IMR-90 (cell line): ENCODE data around the gene MSI2. TPM values are rescaled to one million over a fixed set of nuclear protein-coding genes. Genes with fewer than 3 reads are reported as not detected.

Source experiments
- ATAC-seq: fragments of 200-7000 bp; cut with Tn5 transposase; 2 replicates; pipeline ENCODE4 v1.9.1; 2020; ENCODE audit warnings: low read depth, mild to moderate bottlenecking, moderate library complexity
- BruUV-seq: library from RNA; stranded (reverse); fragments of 400-500 nt; replicated peaks from 2 replicates; lab custom pipeline; 2021; lab: Mats Ljungman, UMichigan
- CTCF ChIA-PET: fragments of 300-600 bp; formaldehyde crosslinking; extraction: SDS; loops from one replicate; lab custom pipeline; 2021; ENCODE audit warnings: antibody characterized with exemption; lab: Yijun Ruan, JAX
- POLR2A ChIA-PET: fragments of 300-600 bp; sonication (Branson Sonifier 250); formaldehyde crosslinking; loops from one replicate; lab custom pipeline; 2022; ENCODE audit warnings: antibody characterized with exemption; ENCODE audit not compliant: unreplicated experiment; lab: Charles Lee
- DNase-seq: peaks from one replicate; pipeline ENCODE4 v3.0.0; 2013
- H2AFZ ChIP-seq: replicated peaks from 2 replicates; pipeline ENCODE3; 2013; ENCODE audit warnings: low read length, mild to moderate bottlenecking; ENCODE audit not compliant: poor library complexity
- H2AK5ac ChIP-seq: 2 replicates; pipeline ENCODE4 v1.6.1; 2013; ENCODE audit warnings: low read depth, low read length, inconsistent platforms
- H2AK9ac ChIP-seq: replicated peaks from 2 replicates; pipeline ENCODE3; 2013; ENCODE audit warnings: mild to moderate bottlenecking, low read depth, low read length, moderate library complexity; ENCODE audit not compliant: poor library complexity
- H2BK120ac ChIP-seq: 2 replicates; pipeline ENCODE4 v1.6.1; 2013; ENCODE audit warnings: low read depth, low read length, inconsistent platforms
- H2BK15ac ChIP-seq: 3 replicates; pipeline ENCODE4 v1.6.1; 2013; ENCODE audit warnings: low read depth, low read length, inconsistent platforms
- H2BK20ac ChIP-seq: 2 replicates; pipeline ENCODE4 v1.6.1; 2013; ENCODE audit warnings: low read depth, mild to moderate bottlenecking, inconsistent platforms, low read length, moderate library complexity
- H2BK5ac ChIP-seq: 2 replicates; pipeline ENCODE4 v1.6.1; 2013; ENCODE audit warnings: mild to moderate bottlenecking, low read depth, low read length, inconsistent platforms; ENCODE audit not compliant: poor library complexity, severe bottlenecking
- H3K14ac ChIP-seq: replicated peaks from 2 replicates; pipeline ENCODE4 v1.6.1; 2013; ENCODE audit warnings: low read depth, low read length, inconsistent platforms
- H3K18ac ChIP-seq: 2 replicates; pipeline ENCODE4 v1.6.1; 2013; ENCODE audit warnings: low read depth, low read length, control low read depth
- H3K23ac ChIP-seq: 2 replicates; pipeline ENCODE4 v1.6.1; 2013; ENCODE audit warnings: low read depth, low read length, inconsistent platforms
- H3K27ac ChIP-seq: 2 replicates; pipeline ENCODE4 v1.5.1; 2013; ENCODE audit warnings: mild to moderate bottlenecking, control low read depth, low read length; ENCODE audit not compliant: insufficient read depth
- H3K27me3 ChIP-seq: 2 replicates; pipeline ENCODE4 v1.6.1; 2013; ENCODE audit warnings: low read length; ENCODE audit not compliant: control insufficient read depth, insufficient read depth
- H3K36me3 ChIP-seq: 2 replicates; pipeline ENCODE4 v1.6.1; 2013; ENCODE audit warnings: low read length, mixed read lengths; ENCODE audit not compliant: control insufficient read depth, insufficient read depth
- H3K4ac ChIP-seq: 2 replicates; pipeline ENCODE4 v1.6.1; 2013; ENCODE audit warnings: low read depth, low read length, inconsistent platforms
- H3K4me1 ChIP-seq: 2 replicates; pipeline ENCODE4 v1.6.1; 2013; ENCODE audit warnings: low read length, mixed read lengths; ENCODE audit not compliant: control insufficient read depth, insufficient read depth
- H3K4me2 ChIP-seq: 2 replicates; pipeline ENCODE4 v1.6.1; 2013; ENCODE audit warnings: low read depth, mild to moderate bottlenecking, control low read depth, low read length, moderate library complexity
- H3K4me3 ChIP-seq: 2 replicates; pipeline ENCODE4 v1.5.1; 2013; ENCODE audit warnings: low read depth, mild to moderate bottlenecking, control low read depth, low read length, moderate library complexity; ENCODE audit not compliant: insufficient read depth
- H3K56ac ChIP-seq: 2 replicates; pipeline ENCODE4 v1.6.1; 2013; ENCODE audit warnings: low read length, inconsistent platforms; ENCODE audit not compliant: insufficient read depth; ENCODE audit errors: extremely low read depth
- H3K79me1 ChIP-seq, 2 experiments: 2 replicates each; pipeline ENCODE4 v1.6.1; 2013; ENCODE audit warnings: low read length in 2 of 2, inconsistent platforms in 1 of 2, low read depth in 1 of 2
- H3K9ac ChIP-seq: 2 replicates; pipeline ENCODE4 v1.6.1; 2013; ENCODE audit warnings: low read depth, low read length, control low read depth
- H3K9me1 ChIP-seq: 2 replicates; pipeline ENCODE4 v1.6.1; 2013; ENCODE audit warnings: low read length, inconsistent platforms; ENCODE audit not compliant: insufficient read depth
- H3K9me3 ChIP-seq: 2 replicates; pipeline ENCODE4 v1.6.1; 2013; ENCODE audit warnings: low read length; ENCODE audit not compliant: control insufficient read depth, insufficient read depth
- H4K20me1 ChIP-seq: 2 replicates; pipeline ENCODE4 v1.6.1; 2013; ENCODE audit warnings: low read length, inconsistent platforms; ENCODE audit not compliant: insufficient read depth
- H4K5ac ChIP-seq: 2 replicates; pipeline ENCODE4 v1.6.1; 2013; ENCODE audit warnings: mild to moderate bottlenecking, low read depth, low read length, control low read depth
- H4K8ac ChIP-seq, 2 experiments: 2 replicates each; pipeline ENCODE4 v1.6.1; 2013; ENCODE audit warnings: low read depth in 2 of 2, low read length in 2 of 2, control low read depth in 1 of 2, inconsistent platforms in 1 of 2
- H4K91ac ChIP-seq: 2 replicates; pipeline ENCODE4 v1.6.1; 2013; ENCODE audit warnings: low read depth, low read length, inconsistent platforms; ENCODE audit not compliant: insufficient read depth
- BHLHE40 ChIP-seq: fragments of 150-350 bp; IDR thresholded peaks from 2 replicates; pipeline ENCODE4 v1.6.1; 2016; ENCODE audit warnings: mild to moderate bottlenecking, low read depth, low read length
- CEBPB ChIP-seq: IDR thresholded peaks from 2 replicates; pipeline ENCODE4 v1.6.1; 2012; ENCODE audit warnings: low read depth, low read length, improper control_type of control experiment
- CHD1 ChIP-seq: IDR thresholded peaks from 2 replicates; pipeline ENCODE4 v1.6.1; 2012; ENCODE audit warnings: low read depth, low read length, improper control_type of control experiment
- CTCF ChIP-seq: conservative IDR thresholded peaks from 2 replicates; pipeline ENCODE4 v1.5.1; 2012; ENCODE audit warnings: mild to moderate bottlenecking, low read depth, low read length, improper control_type of control experiment
- ELK1 ChIP-seq: fragments of 150-350 bp; IDR thresholded peaks from 2 replicates; pipeline ENCODE4 v1.6.1; 2016; ENCODE audit warnings: low read depth, mild to moderate bottlenecking, low read length, moderate library complexity, borderline replicate concordance
- FOS ChIP-seq: fragments of 150-350 bp; IDR thresholded peaks from 2 replicates; pipeline ENCODE4 v1.6.1; 2016; ENCODE audit warnings: low read depth, low read length
- MAFK ChIP-seq: IDR thresholded peaks from 2 replicates; pipeline ENCODE4 v1.6.1; 2012; ENCODE audit warnings: low read depth, low read length, improper control_type of control experiment
- MAZ ChIP-seq: IDR thresholded peaks from 2 replicates; pipeline ENCODE4 v1.6.1; 2012; ENCODE audit warnings: low read depth, mild to moderate bottlenecking, low read length, improper control_type of control experiment, moderate library complexity, borderline replicate concordance
- MXI1 ChIP-seq: IDR thresholded peaks from 2 replicates; pipeline ENCODE4 v1.6.1; 2012; ENCODE audit warnings: low read depth, mild to moderate bottlenecking, low read length, moderate library complexity, borderline replicate concordance
- NFE2L2 ChIP-seq: fragments of 150-350 bp; IDR thresholded peaks from 2 replicates; pipeline ENCODE4 v1.6.1; 2016; ENCODE audit warnings: low read depth, mild to moderate bottlenecking, low read length
- POLR2A ChIP-seq: IDR thresholded peaks from 2 replicates; pipeline ENCODE4 v1.6.1; 2012; ENCODE audit warnings: mild to moderate bottlenecking, low read depth, low read length
- RAD21 ChIP-seq: IDR thresholded peaks from 2 replicates; pipeline ENCODE4 v1.6.1; 2012; ENCODE audit warnings: low read length, improper control_type of control experiment
- RCOR1 ChIP-seq: IDR thresholded peaks from 2 replicates; pipeline ENCODE4 v1.6.1; 2012; ENCODE audit warnings: mild to moderate bottlenecking, low read length, improper control_type of control experiment; ENCODE audit not compliant: insufficient replicate concordance
- RFX5 ChIP-seq: IDR thresholded peaks from 2 replicates; pipeline ENCODE4 v1.8.0; 2012; ENCODE audit warnings: low read depth, mild to moderate bottlenecking, low read length, moderate library complexity
- SMC3 ChIP-seq: fragments of 150-350 bp; IDR thresholded peaks from 2 replicates; pipeline ENCODE4 v1.6.1; 2016; ENCODE audit warnings: low read depth, mild to moderate bottlenecking, antibody characterized with exemption, low read length, moderate library complexity
- USF2 ChIP-seq: fragments of 150-350 bp; IDR thresholded peaks from 2 replicates; pipeline ENCODE4 v1.6.1; 2017; ENCODE audit warnings: mild to moderate bottlenecking, antibody characterized with exemption, low read length, low read depth
- WGBS, 2 experiments: methylation state at CpG; one replicate each; pipeline versions ENCODE4 v1.1.5 to v1.1.7; 2013; ENCODE audit warnings: missing lambda C conversion rate in 2 of 2; ENCODE audit not compliant: insufficient read length in 1 of 2; ENCODE audit errors: extremely low coverage in 2 of 2; 5-methylcytosine and 5-hydroxymethylcytosine counted together
- dilution Hi-C: fragments of 300-500 bp; cut with HindIII; formaldehyde crosslinking; loops from one replicate; pipeline ENCODE4 v1.14.3; 2018; ENCODE audit warnings: low sequenced_read_pairs; ENCODE audit not compliant: unreplicated experiment
- in situ Hi-C: fragments of 300-500 bp; cut with MboI; formaldehyde crosslinking; loops from 3 replicates; pipeline ENCODE4 v1.14.3; 2019; ENCODE audit warnings: low sequenced_read_pairs, inconsistent platforms, mixed read lengths
- intact Hi-C: fragments of 100-400 bp; cut with micrococcal nuclease; formaldehyde crosslinking; loops from 2 replicates; pipeline ENCODE4 v1.10.0; 2022
- polyA plus RNA-seq, 3 experiments: library from polyadenylated mRNA; depleted of rRNA; stranded (reverse); fragments of >200 nt; gene quantifications; 2 replicates each; pipeline ENCODE4 v1.2.3, GENCODE V29; 2012; ENCODE audit warnings: low replicate concordance in 1 of 3
- total RNA-seq: library from RNA; depleted of rRNA; stranded (reverse); fragments of >200 nt; gene quantifications from 2 replicates; pipeline ENCODE4 v1.2.3, GENCODE V29; 2012

Gene MSI2
- total and polyA plus RNA-seq, 2 of the 4 experiments (the other 2 are of a cell fraction): 13.0 to 16.0 TPM

GRCh38 chr17:57207396-57207795 is 48.9 kb upstream of the MSI2 start:
- Histone ChIP-seq H2AFZ (no peak overlapping the region), H3K9me1 (no peaks in the 10 kb centered on the region), H3K4me3 (no peak overlapping the region), H3K9ac (no peak overlapping the region), H2BK20ac (no peak overlapping the region), H3K14ac (no peak overlapping the region), H2BK5ac (no peak overlapping the region), H2AK9ac (no peak overlapping the region), H3K4ac (no peak overlapping the region), H3K9me3 (no peaks in the 10 kb centered on the region), H3K56ac (no peak overlapping the region), H3K4me1 (no peaks in the 10 kb centered on the region), H4K91ac (no peak overlapping the region), H4K20me1 (no peaks in the 10 kb centered on the region), H3K23ac (no peak overlapping the region), H3K27ac (no peak overlapping the region), H3K18ac (no peak overlapping the region), H2AK5ac (no peak overlapping the region), H4K5ac (no peak overlapping the region), H3K4me2 (no peak overlapping the region), H3K79me1 (no peaks in the 10 kb centered on the region), H3K27me3 (peaks cover 5% of the 10 kb centered on the region), H3K36me3 (no peaks in the 10 kb centered on the region), H2BK15ac (no peak overlapping the region), H2BK120ac (no peak overlapping the region), H4K8ac (no peak overlapping the region)
- DNase-seq: no peak
- ChIA-PET POLR2A (no interaction called here), CTCF (no interaction called here)
- dilution Hi-C loops (no loop called here), intact Hi-C loops (no loop called here), in situ Hi-C loops (no loop called here)
- TF ChIP-seq RAD21 (no peak), BHLHE40 (no peak), MAZ (no peak), RFX5 (no peak), NFE2L2 (no peak), CTCF (no peak), MXI1 (no peak), CEBPB (no peak), USF2 (no peak), CHD1 (no peak), FOS (no peak), MAFK (no peak), RCOR1 (no peak), POLR2A (no peak), ELK1 (no peak), SMC3 (no peak)
- no CpG with 5 or more reads among the region's 2 CpGs for WGBS, 2 experiments
- BruUV-seq: no TSS peak
- ATAC-seq: no peak
